ENCODE results near the gene PSTPIP2. TPM values are rescaled to one million over a fixed set of nuclear protein-coding genes. Genes with fewer than 3 reads are reported as not detected.
A peak's percentile ranks its signal among the peaks of the same experiment; 100 is the strongest.
"Not testable (repeated sequence)": the region's sequence is repeated elsewhere in the genome, so short reads cannot be mapped to it uniquely, and the experiment has no call there.

Gene PSTPIP2
- total and polyA plus RNA-seq, 2 donors (not counting 1 experiment from before 2014, with no cell fraction given) = 0.42 to 0.76 TPM

- Mint-ChIP-seq H3K9me3 (ENCODE audit: insufficient read depth) (no peaks in the 10 kb centered on the region), H3K4me3 (peak overlapping the region; percentile 99), H3K27ac (peak overlapping the region; percentile 97), H3K4me1 (peaks cover 27% of the 10 kb centered on the region), H3K27me3 (no peaks in the 10 kb centered on the region)
- intact Hi-C loops (cut with micrococcal nuclease) = no loop called here
- Histone ChIP-seq H3K27ac (ENCODE audit: low read length in 2 of 2) (peak overlapping the region; percentile 76 to 90), H3K4me1 (ENCODE audit: control insufficient read depth in 2 of 2, insufficient read depth in 2 of 2, low read length in 2 of 2) (peaks cover 25 to 26% of the 10 kb centered on the region in 2 donors), H2AFZ (ENCODE audit: insufficient read depth, low read depth, low read length, poor library complexity, severe bottlenecking) (peak overlapping the region; percentile 96), H3K4me3 (ENCODE audit: control extremely low read depth in 1 of 5, extremely low read depth in 1 of 5, insufficient read depth in 1 of 5, low read depth in 2 of 5, low read length in 4 of 5) (peak overlapping the region; percentile 66 to 80 (median 75)), H4K20me1 (ENCODE audit: control insufficient read depth, insufficient read depth, low read length, poor library complexity, severe bottlenecking) (peaks cover 1% of the 10 kb centered on the region), H3K79me2 (ENCODE audit: control insufficient read depth, insufficient read depth, low read length) (peaks cover 63% of the 10 kb centered on the region), H3K9ac (ENCODE audit: low read length) (peak overlapping the region; percentile 80), H3K27me3 (replicated peaks in 1 of 4; ENCODE audit: control extremely low read depth in 1 of 4, control insufficient read depth in 3 of 4, insufficient read depth in 4 of 4, low read length in 3 of 4) (no peaks in the 10 kb centered on the region), H3K36me3 (replicated peaks in 1 of 2; ENCODE audit: control extremely low read depth in 1 of 2, control insufficient read depth in 1 of 2, extremely low read depth in 1 of 2, insufficient read depth in 2 of 2, low read length in 1 of 2) (peaks cover 0 to 24% of the 10 kb centered on the region in 2 experiments), H3K4me2 (replicated peaks; ENCODE audit: low read depth, low read length, poor library complexity, severe bottlenecking) (peak overlapping the region; percentile 76), H3K9me3 (ENCODE audit: control extremely low read depth in 1 of 3, control insufficient read depth in 2 of 3, insufficient read depth in 1 of 3, low read length in 2 of 3) (peaks cover 0 to 3% (median 0%) of the 10 kb centered on the region in 3 donors)
- TF ChIP-seq EZH2 (IDR thresholded peaks at IDR 0.05; ENCODE audit: borderline replicate concordance, insufficient read depth, low read depth, low read length, poor library complexity, severe bottlenecking) (no peak), CTCF (IDR thresholded peaks at IDR 0.05) (no peak)
- 72% methylated on average over 15 of the region's 22 CpGs for WGBS (ENCODE audit: insufficient coverage)
- POLR2A ChIA-PET = interaction anchor here (0.7 to 1.1 kb wide), 2 partner anchors 15 to 431 kb away, joined by 5 to 9 read pairs; no protein-coding TSS in a partner anchor
- ATAC-seq (ENCODE audit: low read depth) (no peak), DNase-seq (no peak)
- CTCF ChIA-PET = interaction anchor here (1.0 to 2.8 kb wide), 3 partner anchors 23 to 431 kb away, joined by 3 to 16 read pairs (median 8); a partner anchor contains a TSS
Observed at GRCh38 chr18:46096651-46097300, 24.7 kb upstream of the PSTPIP2 start.

GRCh38 chr18:46095532-46095931, 23.5 kb upstream of the PSTPIP2 start:
- peaks cover 31% of the 10 kb centered on the region for H3K4me1 Mint-ChIP-seq
- WGBS (ENCODE audit: insufficient coverage) = 95% methylated on average over 5 of the region's 10 CpGs
- H4K20me1 ChIP-seq (ENCODE audit: control insufficient read depth, insufficient read depth, low read length, poor library complexity, severe bottlenecking) = peaks cover 5% of the 10 kb centered on the region
- no peak overlapping the region for H3K4me2 ChIP-seq (replicated peaks; ENCODE audit: low read depth, low read length, poor library complexity, severe bottlenecking)
- ChIA-PET CTCF (no interaction called here), POLR2A (no interaction called here)
- no peaks in the 10 kb centered on the region for H3K27me3 Mint-ChIP-seq
- no peak overlapping the region for H3K9ac ChIP-seq (ENCODE audit: low read length)
- no peaks in the 10 kb centered on the region for H3K9me3 Mint-ChIP-seq (ENCODE audit: insufficient read depth)
- no peak overlapping the region for H3K27ac ChIP-seq (ENCODE audit: low read length in 2 of 2)
- H3K4me3 ChIP-seq (ENCODE audit: control extremely low read depth in 1 of 5, extremely low read depth in 1 of 5, insufficient read depth in 1 of 5, low read depth in 2 of 5, low read length in 4 of 5) = no peak overlapping the region
- ATAC-seq (ENCODE audit: low read depth) (no peak), DNase-seq (no peak)
- H3K9me3 ChIP-seq (ENCODE audit: control extremely low read depth in 1 of 3, control insufficient read depth in 2 of 3, insufficient read depth in 1 of 3, low read length in 2 of 3) = peaks cover 0 to 3% (median 0%) of the 10 kb centered on the region in 3 donors
- intact Hi-C loops (cut with micrococcal nuclease) = no loop called here
- no peak for TF ChIP-seq CTCF (IDR thresholded peaks at IDR 0.05)
- TF ChIP-seq EZH2 (IDR thresholded peaks at IDR 0.05; ENCODE audit: borderline replicate concordance, insufficient read depth, low read depth, low read length, poor library complexity, severe bottlenecking) = no peak
- peaks cover 25 to 26% of the 10 kb centered on the region in 2 donors for H3K4me1 ChIP-seq (ENCODE audit: control insufficient read depth in 2 of 2, insufficient read depth in 2 of 2, low read length in 2 of 2)
- H3K4me3 Mint-ChIP-seq = no peak overlapping the region
- peaks cover 75% of the 10 kb centered on the region for H3K79me2 ChIP-seq (ENCODE audit: control insufficient read depth, insufficient read depth, low read length)
- H3K36me3 ChIP-seq (replicated peaks in 1 of 2; ENCODE audit: control extremely low read depth in 1 of 2, control insufficient read depth in 1 of 2, extremely low read depth in 1 of 2, insufficient read depth in 2 of 2, low read length in 1 of 2) = peaks cover 3 to 36% of the 10 kb centered on the region in 2 experiments
- H3K27me3 ChIP-seq (replicated peaks in 1 of 4; ENCODE audit: control extremely low read depth in 1 of 4, control insufficient read depth in 3 of 4, insufficient read depth in 4 of 4, low read length in 3 of 4) = no peaks in the 10 kb centered on the region
- H2AFZ ChIP-seq (ENCODE audit: insufficient read depth, low read depth, low read length, poor library complexity, severe bottlenecking) = no peak overlapping the region
- no peak overlapping the region for H3K27ac Mint-ChIP-seq

- H3K4me2 ChIP-seq (replicated peaks; ENCODE audit: low read depth, low read length, poor library complexity, severe bottlenecking); H3K4me1 Mint-ChIP-seq; DNase-seq; ATAC-seq (ENCODE audit: low read depth); POLR2A ChIA-PET; H3K27ac Mint-ChIP-seq; H3K4me3 Mint-ChIP-seq; H3K9me3 Mint-ChIP-seq (ENCODE audit: insufficient read depth); H3K4me1 ChIP-seq (ENCODE audit: control insufficient read depth in 2 of 2, insufficient read depth in 2 of 2, low read length in 2 of 2); H3K4me3 ChIP-seq (ENCODE audit: control extremely low read depth in 1 of 5, extremely low read depth in 1 of 5, insufficient read depth in 1 of 5, low read depth in 2 of 5, low read length in 4 of 5); intact Hi-C loops (cut with micrococcal nuclease); H3K27me3 Mint-ChIP-seq; H3K9me3 ChIP-seq (ENCODE audit: control extremely low read depth in 1 of 3, control insufficient read depth in 2 of 3, insufficient read depth in 1 of 3, low read length in 2 of 3); H2AFZ ChIP-seq (ENCODE audit: insufficient read depth, low read depth, low read length, poor library complexity, severe bottlenecking); H3K9ac ChIP-seq (ENCODE audit: low read length); H3K27me3 ChIP-seq (replicated peaks in 1 of 4; ENCODE audit: control extremely low read depth in 1 of 4, control insufficient read depth in 3 of 4, insufficient read depth in 4 of 4, low read length in 3 of 4); H3K27ac ChIP-seq (ENCODE audit: low read length in 2 of 2): not testable (repeated sequence)
- H4K20me1 ChIP-seq (ENCODE audit: control insufficient read depth, insufficient read depth, low read length, poor library complexity, severe bottlenecking) = peaks cover 23% of the 10 kb centered on the region
- 100% methylated on average over 3 of the region's 8 CpGs for WGBS (ENCODE audit: insufficient coverage)
- H3K36me3 ChIP-seq (replicated peaks in 1 of 2; ENCODE audit: control extremely low read depth in 1 of 2, control insufficient read depth in 1 of 2, extremely low read depth in 1 of 2, insufficient read depth in 2 of 2, low read length in 1 of 2) = peaks cover 35 to 96% of the 10 kb centered on the region in 2 experiments
- H3K79me2 ChIP-seq (ENCODE audit: control insufficient read depth, insufficient read depth, low read length) = peaks cover 47% of the 10 kb centered on the region
- CTCF ChIA-PET = interaction anchor here (1.0 kb wide), 1 partner anchor 15 kb away, joined by 4 read pairs; no protein-coding TSS in a partner anchor
Observed at GRCh38 chr18:46088501-46088900, 16.4 kb upstream of the PSTPIP2 start.

All from B cell (primary cell).